Naive B cell (primary cell): ENCODE measurements around the gene LGALS9. TPM values are rescaled to one million over a fixed set of nuclear protein-coding genes. Genes with fewer than 3 reads are reported as not detected.
"Not testable (repeated sequence)": the region's sequence is repeated elsewhere in the genome, so short reads cannot be mapped to it uniquely, and the experiment has no call there.

Experiments
- ATAC-seq, 2 donors: fragments of 150-1000 bp; cut with Tn5 transposase; 2 replicates each; pipeline ENCODE4 v1.10.0; 2021; ENCODE audit warnings: low read depth in 2 of 2, mild to moderate bottlenecking in 2 of 2, moderate library complexity in 2 of 2
- DNase-seq: peaks from one replicate; pipeline ENCODE4 v3.0.0; 2022
- H3K27ac Mint-ChIP-seq, 6 donors: one replicate each; pipeline ENCODE4 v1.8.0; 2020 to 2022; ENCODE audit warnings: mild to moderate bottlenecking in 6 of 6, mixed read lengths in 6 of 6, moderate library complexity in 5 of 6, inconsistent platforms in 2 of 6
- H3K27me3 Mint-ChIP-seq, 3 donors: one replicate each; pipeline ENCODE4 v1.8.0; 2021 to 2022; ENCODE audit warnings: mixed read lengths in 3 of 3, mild to moderate bottlenecking in 1 of 3
- H3K36me3 Mint-ChIP-seq, 2 donors: one replicate each; pipeline ENCODE4 v1.8.0; 2020 to 2022; ENCODE audit warnings: mixed read lengths in 2 of 2, inconsistent platforms in 1 of 2, mild to moderate bottlenecking in 1 of 2
- H3K4me1 Mint-ChIP-seq, 3 donors: one replicate each; pipeline ENCODE4 v1.8.0; 2020 to 2022; ENCODE audit warnings: mixed read lengths in 3 of 3, inconsistent platforms in 1 of 3, mild to moderate bottlenecking in 1 of 3, moderate library complexity in 1 of 3
- H3K4me3 Mint-ChIP-seq, 8 donors: one replicate each; pipeline ENCODE4 v1.8.0; 2020 to 2022; ENCODE audit warnings: mild to moderate bottlenecking in 8 of 8, mixed read lengths in 8 of 8, moderate library complexity in 8 of 8, inconsistent platforms in 2 of 8
- H3K9me3 Mint-ChIP-seq, 7 donors: one replicate each; pipeline ENCODE4 v1.8.0; 2020 to 2022; ENCODE audit warnings: mixed read lengths in 7 of 7, mild to moderate bottlenecking in 5 of 7, inconsistent platforms in 2 of 7, moderate library complexity in 1 of 7
- polyA plus RNA-seq, 6 donors: library from polyadenylated mRNA; unstranded; fragments of 300-500 nt; fragmentation: Illumina TruSeq; gene quantifications; one replicate each; pipeline ENCODE4 v1.2.3, GENCODE V29; 2021; ENCODE audit warnings: low read depth in 6 of 6

The LGALS9 gene
- polyA plus RNA-seq, 6 donors from 2014 or later: 70.6 to 109 (median 91.5) TPM

DNA sequence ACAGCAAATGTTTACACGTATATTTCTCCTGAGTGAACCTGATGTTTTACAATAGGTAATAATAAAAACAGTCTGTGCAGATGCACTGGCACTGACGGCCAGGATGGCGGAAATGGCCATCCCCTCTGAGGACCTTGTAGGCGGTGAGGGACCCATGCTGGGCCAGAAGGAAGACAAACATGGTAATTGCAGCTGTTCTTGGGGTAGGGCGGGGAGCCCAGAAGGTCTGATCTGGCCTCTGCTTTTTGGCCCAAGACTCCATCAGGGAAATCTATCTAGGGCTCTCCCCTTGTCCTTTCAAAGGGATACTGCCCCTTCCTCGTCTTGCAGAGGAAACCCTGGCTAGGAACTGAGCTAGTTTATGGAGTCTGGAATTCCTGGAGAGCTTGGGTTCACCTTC, 7.4 kb upstream of the LGALS9 start:
- DNase-seq (no peak), ATAC-seq (no peak)
- H3K36me3 Mint-ChIP-seq: no peaks in the 10 kb centered on the region
- H3K27me3 Mint-ChIP-seq: no peaks in the 10 kb centered on the region
- H3K9me3 Mint-ChIP-seq: peaks cover 0 to 3% (median 0%) of the 10 kb centered on the region in 7 donors
- H3K4me1 Mint-ChIP-seq: peaks cover 11 to 30% (median 21%) of the 10 kb centered on the region in 3 donors
- peak overlapping the region in 1 of 8 donors; percentile 3 for H3K4me3 Mint-ChIP-seq
- peak overlapping the region in 3 of 6 donors; percentile 15 to 57 (median 21) for H3K27ac Mint-ChIP-seq

DNA sequence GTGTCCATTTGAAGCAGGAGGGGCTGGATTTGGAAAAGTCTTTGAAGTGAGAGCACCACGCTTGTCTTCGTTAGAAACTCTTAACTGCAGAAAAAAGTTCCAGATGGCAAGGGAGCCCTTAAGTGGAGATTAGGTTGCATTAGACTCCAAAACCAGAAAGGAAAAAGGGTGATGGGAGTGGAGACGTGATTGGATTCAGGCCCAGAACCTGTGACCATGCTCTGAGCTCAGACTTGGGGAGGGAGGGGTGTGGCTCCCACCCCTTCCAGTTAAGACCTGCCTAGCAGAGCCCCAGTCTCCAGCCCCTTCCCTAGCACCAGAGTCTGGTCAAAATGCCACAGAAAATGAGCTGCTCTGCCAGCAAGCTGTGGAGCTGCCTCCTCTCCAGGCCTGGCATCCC, 6.4 kb upstream of the LGALS9 start:
- H3K9me3 Mint-ChIP-seq: peaks cover 0 to 3% (median 0%) of the 10 kb centered on the region in 7 donors
- DNase-seq (no peak), ATAC-seq (no peak)
- H3K27me3 Mint-ChIP-seq: no peaks in the 10 kb centered on the region
- H3K4me3 Mint-ChIP-seq: no peak overlapping the region
- H3K27ac Mint-ChIP-seq: peak overlapping the region in 2 of 6 donors; percentile 52 to 81
- no peaks in the 10 kb centered on the region for H3K36me3 Mint-ChIP-seq
- H3K4me1 Mint-ChIP-seq: peaks cover 11 to 34% (median 21%) of the 10 kb centered on the region in 3 donors

DNA sequence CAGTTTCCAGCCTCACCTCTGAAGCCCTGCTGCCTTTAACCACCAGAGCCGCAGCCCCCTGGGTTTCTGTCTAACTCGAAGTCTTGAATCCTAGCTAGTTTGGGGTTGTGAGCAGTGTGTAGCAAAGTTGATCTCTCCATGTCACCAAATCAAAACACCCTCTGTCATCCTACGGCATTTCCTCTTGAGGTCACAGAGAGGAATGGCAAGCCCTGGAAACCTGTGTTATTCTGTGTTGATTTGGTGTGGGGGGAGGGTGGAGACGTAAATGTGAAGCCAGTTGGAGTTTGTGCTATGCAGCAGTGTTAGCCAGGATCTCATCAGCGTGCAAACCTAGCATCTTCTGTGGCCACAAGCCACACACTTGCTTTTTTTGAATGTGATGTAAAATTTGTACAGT, 5.1 kb upstream of the LGALS9 start:
- ATAC-seq (no peak), DNase-seq (no peak)
- peaks cover 0 to 3% (median 0%) of the 10 kb centered on the region in 7 donors for H3K9me3 Mint-ChIP-seq
- H3K27me3 Mint-ChIP-seq: no peaks in the 10 kb centered on the region
- no peak overlapping the region for H3K27ac Mint-ChIP-seq
- peaks cover 11 to 30% (median 21%) of the 10 kb centered on the region in 3 donors for H3K4me1 Mint-ChIP-seq
- no peak overlapping the region for H3K4me3 Mint-ChIP-seq
- H3K36me3 Mint-ChIP-seq: no peaks in the 10 kb centered on the region

DNA sequence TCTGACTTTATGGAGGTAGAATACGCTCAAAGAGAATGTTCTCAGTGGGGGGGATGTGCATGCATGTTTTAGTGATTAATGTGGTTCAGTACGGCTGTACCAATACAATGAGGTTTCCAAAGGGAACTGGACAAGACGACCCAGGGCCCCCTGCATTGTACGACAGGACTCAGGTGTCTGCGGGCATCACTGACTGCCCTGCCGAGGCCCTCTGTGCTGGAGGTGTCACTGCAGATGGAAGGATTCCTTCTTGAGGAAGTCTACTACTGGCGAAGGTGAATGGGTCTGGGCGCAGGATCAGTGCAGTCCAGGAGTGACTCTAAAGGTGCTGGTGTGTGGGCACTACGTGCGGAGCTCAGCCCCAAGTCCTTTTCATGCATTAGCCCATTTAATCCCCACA, 3.5 kb upstream of the LGALS9 start:
- DNase-seq (no peak), ATAC-seq (no peak)
- Mint-ChIP-seq H3K9me3 (peaks cover 0 to 3% (median 0%) of the 10 kb centered on the region in 7 donors), H3K27ac (peak overlapping the region in 2 of 6 donors; percentile 2 to 52), H3K4me3 (no peak overlapping the region), H3K4me1 (peaks cover 17 to 27% (median 21%) of the 10 kb centered on the region in 3 donors), H3K36me3 (no peaks in the 10 kb centered on the region), H3K27me3 (no peaks in the 10 kb centered on the region)

DNA sequence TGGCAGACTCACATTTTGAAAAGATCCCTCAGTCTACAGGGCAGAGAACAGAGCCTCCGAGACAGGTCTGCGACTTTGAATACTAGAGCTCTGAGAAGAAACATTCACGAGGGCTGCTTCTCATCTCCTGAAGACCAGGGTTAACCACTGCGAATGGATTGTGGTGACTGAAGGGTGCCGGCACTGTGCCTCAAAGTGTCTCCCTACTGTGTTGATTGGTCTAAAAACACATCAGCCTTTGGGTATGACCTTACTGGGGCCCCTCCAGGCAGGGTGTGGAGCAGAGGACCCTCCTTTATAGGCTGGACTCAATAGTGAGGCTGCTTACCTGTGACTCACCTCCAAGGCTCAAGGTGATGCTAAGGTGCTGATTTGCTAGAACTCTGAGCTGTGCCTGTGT, 2.6 kb upstream of the LGALS9 start:
- ATAC-seq: no peak
- Mint-ChIP-seq H3K36me3 (no peaks in the 10 kb centered on the region), H3K4me1 (peaks cover 22 to 33% (median 27%) of the 10 kb centered on the region in 3 donors), H3K27me3 (no peaks in the 10 kb centered on the region), H3K4me3 (peak overlapping the region in 1 of 8 donors; percentile 59), H3K27ac (peak overlapping the region in 1 of 6 donors; percentile 28), H3K9me3 (peaks cover 0 to 3% (median 0%) of the 10 kb centered on the region in 7 donors)
- no peak for DNase-seq

DNA sequence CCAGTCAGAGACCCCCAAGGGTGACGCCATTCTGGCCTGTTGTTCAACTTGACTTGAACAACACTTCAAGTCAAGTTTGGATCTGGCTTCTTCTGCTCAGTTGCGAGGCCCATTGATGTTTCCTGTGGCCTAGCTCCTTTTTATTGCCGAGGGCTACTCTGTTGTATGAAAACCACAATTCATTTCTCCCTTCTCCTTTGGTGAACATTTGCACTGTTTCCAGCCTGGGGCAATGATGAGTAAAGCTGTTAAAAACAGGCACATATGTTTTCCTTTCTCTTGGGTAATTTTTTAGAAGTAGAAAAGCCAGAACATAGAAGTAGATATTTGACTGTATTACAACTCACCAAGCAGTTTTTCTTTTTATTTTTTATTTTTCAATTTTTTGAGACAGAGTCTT, 1.7 kb upstream of the LGALS9 start:
- DNase-seq, ATAC-seq, H3K36me3 Mint-ChIP-seq, H3K27me3 Mint-ChIP-seq, H3K9me3 Mint-ChIP-seq: not testable (repeated sequence)
- H3K4me3 Mint-ChIP-seq: peak overlapping the region in 2 of 8 donors; percentile 59 to 63
- H3K27ac Mint-ChIP-seq: peak overlapping the region in 2 of 6 donors; percentile 15 to 90
- H3K4me1 Mint-ChIP-seq: peaks cover 23 to 42% (median 32%) of the 10 kb centered on the region in 3 donors

DNA sequence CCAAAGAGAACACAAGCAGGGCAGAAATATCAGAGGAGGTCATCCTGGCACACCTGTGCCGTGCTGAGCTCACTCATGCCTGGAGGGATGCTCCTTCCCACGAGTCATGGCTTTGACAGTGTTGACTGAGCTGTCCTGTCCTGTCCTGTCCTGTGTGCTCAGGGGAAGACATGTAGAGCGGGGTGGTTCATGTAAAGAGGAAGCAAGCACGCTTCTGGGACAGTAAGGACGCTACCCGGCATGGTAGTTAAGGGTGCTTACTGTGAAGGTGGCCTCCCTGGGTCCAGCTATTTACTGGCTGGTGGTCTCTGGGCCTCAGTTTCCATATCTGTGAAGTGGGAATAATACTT, 398 bp downstream of the LGALS9 start:
- Mint-ChIP-seq H3K9me3 (peaks cover 0 to 1% (median 0%) of the 10 kb centered on the region in 7 donors), H3K27ac (peak overlapping the region; percentile 93 to 97 (median 96)), H3K36me3 (peaks cover 0 to 6% of the 10 kb centered on the region in 2 donors), H3K27me3 (no peaks in the 10 kb centered on the region), H3K4me1 (peaks cover 43 to 63% (median 51%) of the 10 kb centered on the region in 3 donors), H3K4me3 (peak overlapping the region; percentile 89 to 100 (median 96))
- ATAC-seq (peak; percentile 67 to 70), DNase-seq (peak; percentile 44)

DNA sequence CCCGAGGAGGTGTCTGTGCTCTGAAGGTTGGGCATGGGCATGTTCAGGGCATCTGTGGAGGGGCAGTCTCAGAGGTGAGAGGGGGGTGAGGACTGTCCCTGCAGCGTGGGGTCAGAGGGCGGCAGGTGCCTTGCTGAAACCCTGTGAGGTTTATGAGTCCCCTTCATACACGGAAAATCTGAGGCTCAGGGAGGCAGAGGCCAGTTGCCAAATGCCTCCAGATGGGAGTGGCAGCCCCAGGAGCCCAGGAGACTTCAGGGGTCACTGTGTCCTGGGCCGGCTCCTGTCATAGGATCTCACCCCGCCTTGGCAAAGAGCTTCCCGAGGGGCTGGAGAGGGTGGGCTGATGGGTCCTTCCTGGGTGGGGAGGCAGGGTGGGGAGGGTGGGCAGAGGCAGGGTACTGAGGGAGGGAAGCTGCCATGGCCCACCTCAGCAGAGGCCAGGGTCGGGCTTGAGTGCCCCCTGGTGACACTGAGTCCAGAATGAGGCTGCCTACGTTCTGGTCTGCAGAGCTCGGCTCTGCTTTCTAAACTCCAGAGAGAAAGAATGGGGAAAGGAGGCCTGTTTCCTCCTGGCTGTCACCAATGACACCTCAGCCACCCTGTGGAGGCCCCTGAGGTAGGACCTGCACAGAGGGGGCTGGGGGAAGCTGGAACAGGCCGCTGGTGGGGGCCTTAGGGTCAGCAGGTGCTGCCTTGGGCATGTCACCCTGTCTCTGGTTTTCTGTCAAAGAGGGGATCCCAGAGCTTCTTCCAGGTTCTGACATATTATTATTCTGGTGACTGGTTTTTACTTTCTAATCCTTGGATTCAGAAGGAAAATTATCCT, 1.1 kb downstream of the LGALS9 start:
- H3K27me3 Mint-ChIP-seq: no peaks in the 10 kb centered on the region

DNA sequence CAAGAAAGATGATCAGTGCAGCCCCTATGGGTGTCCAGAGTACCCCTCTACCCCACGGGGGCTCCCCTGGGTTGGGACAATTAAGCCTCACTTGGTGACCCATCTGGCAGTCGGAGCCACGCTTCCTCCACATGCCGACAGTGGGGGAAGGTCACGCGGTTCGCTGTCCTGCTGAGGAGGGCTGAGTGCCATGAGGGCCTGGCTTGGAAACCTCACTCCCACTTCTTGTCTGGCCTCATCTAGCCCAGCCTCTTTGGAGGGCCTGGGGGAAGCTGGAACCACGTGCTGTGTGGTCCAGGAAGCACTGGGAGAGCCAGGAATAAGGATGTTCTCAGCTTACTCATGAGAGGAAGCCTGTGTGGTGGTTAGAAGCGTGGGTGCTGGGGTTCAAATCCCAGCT, 1.8 kb downstream of the LGALS9 start:
- not testable (repeated sequence) for DNase-seq, ATAC-seq, H3K27me3 Mint-ChIP-seq, H3K36me3 Mint-ChIP-seq, H3K9me3 Mint-ChIP-seq
- H3K4me1 Mint-ChIP-seq: peaks cover 43 to 72% (median 60%) of the 10 kb centered on the region in 3 donors
- peak overlapping the region; percentile 14 to 96 (median 90) for H3K27ac Mint-ChIP-seq
- peak overlapping the region; percentile 89 to 100 (median 96) for H3K4me3 Mint-ChIP-seq

More for the DNA sequence above, 1.1 kb downstream of the LGALS9 start:
- Mint-ChIP-seq H3K4me3 (peak overlapping the region; percentile 89 to 100 (median 96)), H3K9me3 (no peaks in the 10 kb centered on the region), H3K27ac (peak overlapping the region; percentile 93 to 98 (median 96)), H3K36me3 (peaks cover 0 to 6% of the 10 kb centered on the region in 2 donors), H3K4me1 (peaks cover 43 to 70% (median 55%) of the 10 kb centered on the region in 3 donors)
- DNase-seq (no peak), ATAC-seq (no peak)

DNA sequence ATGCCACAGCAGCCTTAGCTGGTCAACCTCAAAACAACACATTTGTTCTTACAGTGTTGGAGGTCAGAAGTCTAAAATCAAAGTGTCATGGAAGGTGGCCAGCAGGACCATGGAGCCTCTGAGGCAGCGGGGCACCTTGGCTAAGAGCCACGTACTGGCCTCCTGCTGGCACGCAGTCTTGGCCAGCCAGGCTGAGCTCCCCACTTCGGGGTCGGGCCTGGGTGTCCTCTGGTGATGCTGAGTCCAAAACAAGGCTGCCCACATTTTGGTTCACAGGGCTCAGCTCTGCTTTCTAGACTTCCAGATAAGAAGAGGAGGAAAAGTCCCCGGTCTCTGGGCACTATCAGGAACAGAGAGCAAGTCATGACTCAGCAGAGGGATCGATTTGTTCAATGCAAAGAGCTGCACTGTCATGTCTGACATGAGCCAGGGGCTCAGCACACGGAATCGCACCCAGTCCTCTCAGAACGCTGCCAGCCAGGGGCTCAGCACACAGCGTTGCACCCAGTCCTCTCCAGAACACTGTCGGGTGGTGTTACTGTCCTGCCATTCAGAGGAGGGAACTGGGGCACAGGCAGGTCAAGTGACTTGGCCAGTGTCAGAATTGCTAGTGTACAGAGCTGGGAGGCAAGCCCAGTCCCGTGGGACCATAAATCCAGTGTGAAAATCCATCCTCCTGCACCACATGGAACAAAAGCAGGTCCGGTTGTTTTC, 2.5 kb downstream of the LGALS9 start:
- ATAC-seq: no peak
- Mint-ChIP-seq H3K27ac (peak overlapping the region; percentile 49 to 97 (median 88)), H3K4me3 (peak overlapping the region; percentile 30 to 100 (median 96)), H3K27me3 (no peaks in the 10 kb centered on the region), H3K4me1 (peaks cover 43 to 72% (median 60%) of the 10 kb centered on the region in 3 donors), H3K9me3 (no peaks in the 10 kb centered on the region), H3K36me3 (peaks cover 0 to 6% of the 10 kb centered on the region in 2 donors)
- no peak for DNase-seq

DNA sequence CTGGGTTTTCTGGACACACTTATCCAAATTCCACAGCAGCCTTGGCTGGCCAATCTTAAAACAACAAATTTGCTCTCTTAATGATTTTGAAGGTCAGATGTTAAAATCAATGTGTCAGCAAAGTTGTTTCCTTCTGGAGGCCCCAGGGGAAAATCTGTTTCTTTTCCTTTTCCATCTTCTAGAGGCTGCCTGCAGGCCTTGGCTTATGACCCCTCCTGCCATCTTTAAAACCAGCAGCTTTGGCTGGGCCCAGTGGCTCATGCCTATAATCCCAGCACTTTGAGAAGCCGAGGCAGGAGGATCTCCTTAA, 3.0 kb downstream of the LGALS9 start:
- ATAC-seq (no peak), DNase-seq (no peak)
- Mint-ChIP-seq H3K4me3 (peak overlapping the region in 6 of 8 donors; percentile 40 to 99 (median 80)), H3K27me3 (no peaks in the 10 kb centered on the region), H3K27ac (peak overlapping the region in 5 of 6 donors; percentile 83 to 97 (median 95)), H3K4me1 (peaks cover 43 to 71% (median 60%) of the 10 kb centered on the region in 3 donors), H3K36me3 (peaks cover 0 to 6% of the 10 kb centered on the region in 2 donors), H3K9me3 (no peaks in the 10 kb centered on the region)

DNA sequence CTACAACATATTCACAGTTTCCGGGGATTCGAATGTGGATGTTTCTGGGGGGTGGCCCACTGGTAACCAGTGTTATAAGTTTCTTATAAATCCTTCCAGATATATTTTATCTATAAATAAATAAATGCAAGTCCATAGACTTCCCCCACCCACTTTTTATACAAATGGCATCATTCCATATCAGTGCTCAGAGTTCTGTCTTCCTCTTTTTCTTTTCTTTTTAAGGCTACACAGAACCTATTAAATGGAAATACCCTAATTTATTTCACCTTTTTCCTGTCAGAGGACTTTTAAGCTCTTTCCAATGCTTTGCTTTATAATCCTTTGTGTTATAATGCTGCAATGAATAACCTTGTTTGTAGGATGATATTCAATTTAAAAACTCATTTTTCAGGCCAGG, 3.8 kb downstream of the LGALS9 start:
- peak; percentile 24 for DNase-seq
- Mint-ChIP-seq H3K4me3 (peak overlapping the region; percentile 62 to 94 (median 80)), H3K27me3 (no peaks in the 10 kb centered on the region), H3K36me3 (peaks cover 0 to 7% of the 10 kb centered on the region in 2 donors), H3K27ac (peak overlapping the region; percentile 93 to 99 (median 96)), H3K4me1 (peaks cover 43 to 68% (median 60%) of the 10 kb centered on the region in 3 donors), H3K9me3 (no peaks in the 10 kb centered on the region)
- peak; percentile 35 to 39 for ATAC-seq

DNA sequence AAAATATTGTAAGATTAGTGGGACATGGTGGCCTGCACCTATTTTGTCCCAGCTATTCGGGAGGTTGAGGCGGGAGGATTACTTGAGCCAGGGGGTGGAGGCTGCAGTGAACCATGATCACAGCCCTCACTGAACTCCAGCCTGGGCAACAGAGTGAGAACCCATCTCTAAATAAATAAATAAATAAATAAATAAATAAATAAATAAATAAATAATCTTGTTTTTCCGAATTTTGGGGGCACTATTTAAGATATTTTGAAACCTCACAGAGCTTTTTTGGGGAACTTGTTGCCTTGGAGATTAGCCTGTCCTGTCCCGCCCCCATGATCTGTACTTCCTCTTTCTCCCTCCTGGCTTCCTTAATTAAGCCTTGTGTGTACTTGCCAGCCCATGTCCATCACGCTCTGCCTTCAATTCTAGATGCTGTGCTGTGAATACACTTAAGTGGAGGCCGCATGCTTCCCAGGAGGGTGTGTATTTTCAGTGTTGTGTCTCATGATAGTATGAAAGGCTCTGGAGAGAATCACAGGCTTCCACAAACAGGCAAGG, 4.4 kb downstream of the LGALS9 start:
- H3K4me3 Mint-ChIP-seq: peak overlapping the region; percentile 76 to 94 (median 84)
- peak; percentile 75 for DNase-seq
- peaks cover 0 to 13% of the 10 kb centered on the region in 2 donors for H3K36me3 Mint-ChIP-seq
- H3K9me3 Mint-ChIP-seq: no peaks in the 10 kb centered on the region
- no peaks in the 10 kb centered on the region for H3K27me3 Mint-ChIP-seq
- peak overlapping the region; percentile 93 to 99 (median 96) for H3K27ac Mint-ChIP-seq
- H3K4me1 Mint-ChIP-seq: peaks cover 46 to 66% (median 60%) of the 10 kb centered on the region in 3 donors
- ATAC-seq: peak; percentile 77 to 79
